Endometrium (tissue), 2 donors: ENCODE measurements around the gene FIZ1.

Source experiments
- FAIRE-seq: peaks from 2 replicates; lab custom pipeline; 2012; peaks lifted over from hg19 to GRCh38; lab: Jason Lieb, UNC
- donor health status: control.
- donor health status: control.

Gene FIZ1, protein sequence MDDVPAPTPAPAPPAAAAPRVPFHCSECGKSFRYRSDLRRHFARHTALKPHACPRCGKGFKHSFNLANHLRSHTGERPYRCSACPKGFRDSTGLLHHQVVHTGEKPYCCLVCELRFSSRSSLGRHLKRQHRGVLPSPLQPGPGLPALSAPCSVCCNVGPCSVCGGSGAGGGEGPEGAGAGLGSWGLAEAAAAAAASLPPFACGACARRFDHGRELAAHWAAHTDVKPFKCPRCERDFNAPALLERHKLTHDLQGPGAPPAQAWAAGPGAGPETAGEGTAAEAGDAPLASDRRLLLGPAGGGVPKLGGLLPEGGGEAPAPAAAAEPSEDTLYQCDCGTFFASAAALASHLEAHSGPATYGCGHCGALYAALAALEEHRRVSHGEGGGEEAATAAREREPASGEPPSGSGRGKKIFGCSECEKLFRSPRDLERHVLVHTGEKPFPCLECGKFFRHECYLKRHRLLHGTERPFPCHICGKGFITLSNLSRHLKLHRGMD

DNA sequence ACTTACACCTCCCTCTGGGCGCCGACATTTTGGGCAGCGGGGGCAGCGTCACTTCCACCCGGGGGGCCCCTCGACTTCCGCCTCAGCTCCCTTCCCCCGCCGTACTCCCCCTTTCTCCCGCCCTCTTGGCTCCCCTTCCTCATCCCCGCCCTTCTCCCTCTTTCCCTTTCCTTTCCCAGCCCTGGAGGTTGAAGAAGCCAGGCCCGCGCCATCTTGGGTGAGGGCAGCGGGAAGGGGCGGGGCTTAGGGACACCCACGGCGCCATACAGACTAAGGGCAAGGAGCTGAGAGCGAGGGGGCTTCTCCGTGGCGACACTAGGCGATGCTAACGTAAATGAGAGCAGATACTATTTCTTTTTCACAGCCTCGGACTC, at the start of gene FIZ1:
FIZ1 (minus strand) TSS at position 50 of the 374 bp plus-strand sequence. CDS start 1,652 bp downstream, outside the sequence.
- peak; percentile 83 for FAIRE-seq

DNA sequence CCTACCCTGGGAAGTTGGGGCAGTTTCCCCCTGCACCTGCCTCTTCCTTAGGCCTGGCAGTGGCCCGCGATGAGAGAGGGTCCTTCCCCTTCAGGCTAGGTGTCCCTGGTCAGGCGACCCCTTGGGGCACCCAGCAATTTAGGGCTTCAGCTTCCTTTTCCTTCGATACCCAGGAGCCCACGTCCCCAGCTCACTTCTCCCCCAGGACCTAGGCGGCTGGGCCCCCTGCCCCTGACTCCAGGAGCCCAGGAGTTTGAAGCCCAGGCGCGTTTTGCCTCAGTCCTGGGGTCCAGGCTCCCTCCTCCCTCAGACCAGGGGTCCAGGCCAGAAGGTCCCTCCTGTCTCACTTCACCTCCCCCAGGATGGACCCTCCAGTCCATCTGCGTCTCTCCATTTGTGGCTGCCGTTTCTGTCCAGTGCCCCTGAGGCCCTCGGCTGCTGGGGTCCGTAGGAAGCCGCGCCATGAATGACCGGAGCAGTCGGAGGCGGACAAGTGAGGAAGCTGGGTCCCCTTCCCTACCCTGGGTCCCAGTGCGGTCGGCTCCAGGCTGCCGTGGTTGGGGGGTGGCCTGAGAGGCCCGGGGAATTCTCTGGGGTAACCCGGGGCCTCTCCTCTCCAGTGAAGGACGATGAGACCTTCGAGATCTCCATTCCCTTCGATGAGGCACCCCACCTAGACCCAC, 49.4 kb upstream of the FIZ1 start:
- FAIRE-seq, result no peak

DNA sequence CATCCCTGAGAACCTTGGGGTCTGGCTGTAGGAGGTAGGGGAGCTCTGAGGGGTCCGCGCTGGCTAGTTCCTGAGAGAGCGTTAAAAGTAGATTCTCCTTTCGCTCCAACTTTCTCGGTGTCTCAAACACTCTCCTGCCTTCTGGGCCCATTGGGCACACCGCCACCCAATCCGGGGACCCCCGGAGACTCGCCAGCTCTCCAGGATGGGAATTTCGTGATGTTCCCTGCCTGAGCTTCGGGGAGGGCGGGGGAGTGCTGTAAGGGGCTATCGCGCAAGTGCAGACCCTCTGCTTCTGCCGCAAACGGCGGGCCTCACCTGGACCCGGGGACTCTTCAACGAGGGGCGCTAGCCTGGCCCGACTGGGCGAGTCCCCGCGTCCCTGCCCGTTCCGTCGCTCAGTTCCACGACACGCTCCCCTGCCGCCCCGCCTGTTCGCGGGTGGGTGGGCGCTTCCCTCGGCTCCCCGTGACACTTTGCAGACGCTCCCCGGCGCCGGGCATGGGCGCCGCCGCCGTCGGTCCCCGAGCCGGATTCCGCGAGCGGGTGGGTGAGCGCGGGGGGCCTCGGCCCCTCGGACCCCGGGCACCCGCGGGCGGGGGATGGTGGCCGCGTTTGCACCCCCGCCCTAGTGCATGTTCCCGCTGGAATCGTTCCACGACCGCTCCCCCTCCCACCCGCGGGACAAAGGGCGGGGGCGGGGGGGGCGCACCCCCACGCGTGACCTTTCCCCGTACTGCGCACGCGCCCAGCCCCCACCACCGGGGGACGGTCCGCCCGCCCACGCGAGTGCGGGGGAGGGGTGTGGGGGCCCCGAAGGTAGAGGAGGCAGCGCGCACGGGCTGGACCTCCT, 48.6 kb upstream of the FIZ1 start, which contains the start of gene CCDC106:
CCDC106 (plus strand) TSS at position 481 of the 853 bp plus-strand sequence. CDS start 835 bp downstream, outside the sequence.
- no peak for FAIRE-seq

DNA sequence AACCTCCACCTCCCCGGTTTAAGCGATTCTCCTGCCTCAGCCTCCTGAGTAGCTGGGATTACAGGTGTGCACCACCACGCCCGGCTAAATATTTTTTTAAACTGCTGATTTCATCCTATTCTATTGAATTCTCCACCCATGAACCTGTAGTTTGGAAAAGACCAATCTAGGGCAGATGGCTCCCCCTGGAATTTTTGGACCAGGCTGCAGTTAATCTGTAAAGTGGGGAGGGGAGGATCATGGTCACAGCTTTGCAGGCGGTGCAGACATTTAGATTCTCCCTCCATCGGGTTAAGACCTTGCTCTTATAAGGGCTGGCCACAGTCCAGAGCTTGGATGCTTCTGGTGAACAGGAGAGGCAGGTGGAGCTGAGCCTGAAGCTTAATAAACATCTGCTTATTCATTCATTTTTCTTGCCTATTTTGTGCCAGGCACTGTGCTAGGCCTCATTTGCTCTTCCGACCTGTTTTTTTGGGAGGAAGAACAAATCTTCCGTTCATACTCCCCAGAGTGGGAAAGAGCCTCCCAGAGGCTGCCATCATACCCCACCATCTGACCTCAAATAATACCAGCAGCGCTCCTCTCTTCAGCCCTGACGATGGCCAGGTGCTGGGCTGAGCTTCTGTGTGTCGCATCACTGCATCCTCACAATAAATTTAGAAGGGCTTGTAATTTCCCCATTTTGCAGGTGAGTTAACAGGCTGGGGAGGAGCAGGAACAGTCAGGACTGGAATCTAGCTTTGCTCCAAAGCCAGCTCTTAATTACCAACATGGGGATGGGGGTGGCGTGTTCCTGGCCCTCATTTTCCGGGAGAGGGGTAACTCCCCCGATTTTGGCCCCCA, 47.8 kb upstream of the FIZ1 start:
- FAIRE-seq, result no peak

DNA sequence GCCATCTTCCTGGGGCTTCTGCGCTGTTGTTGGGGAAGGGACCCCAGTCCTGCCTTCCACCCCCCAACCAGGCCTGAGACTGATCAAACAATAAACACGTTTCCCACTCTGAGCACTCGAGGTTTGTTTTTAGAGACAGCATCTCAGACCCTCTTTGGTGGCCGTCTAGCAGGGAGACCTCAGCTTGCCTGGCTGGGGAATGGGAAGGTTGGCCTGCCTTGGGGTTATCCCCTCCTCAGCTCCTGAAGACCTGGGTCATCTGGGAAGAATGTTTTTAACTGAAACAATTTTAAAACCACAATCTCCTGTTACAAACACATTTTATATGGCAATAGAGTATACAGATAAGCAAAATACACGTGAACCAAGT, 46.2 kb upstream of the FIZ1 start:
- FAIRE-seq, result no peak

DNA sequence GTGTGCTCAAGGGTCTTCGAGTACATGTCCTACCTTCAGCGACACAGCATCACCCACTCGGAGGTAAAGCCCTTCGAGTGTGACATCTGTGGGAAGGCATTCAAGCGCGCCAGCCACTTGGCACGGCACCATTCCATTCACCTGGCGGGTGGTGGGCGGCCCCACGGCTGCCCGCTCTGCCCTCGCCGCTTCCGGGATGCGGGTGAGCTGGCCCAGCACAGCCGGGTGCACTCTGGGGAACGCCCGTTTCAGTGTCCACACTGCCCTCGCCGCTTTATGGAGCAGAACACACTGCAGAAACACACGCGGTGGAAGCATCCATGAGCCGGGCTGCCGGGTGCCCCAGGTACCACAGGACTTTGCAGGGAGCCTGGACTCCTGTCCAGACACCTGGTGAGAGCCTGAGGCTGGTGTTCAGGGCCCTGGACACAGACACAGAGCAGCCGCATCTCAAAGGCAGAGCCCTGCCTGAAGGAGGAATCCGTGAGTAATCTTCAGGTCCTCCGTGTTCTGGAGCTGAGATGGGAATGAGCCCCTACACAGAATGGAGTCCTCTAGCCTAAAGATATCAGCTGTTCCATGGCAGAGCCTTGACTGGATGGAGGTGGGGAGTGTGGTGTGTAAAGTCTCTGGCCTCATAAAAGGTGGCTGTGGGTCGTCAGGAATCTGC, 45.7 kb upstream of the FIZ1 start:
- no peak for FAIRE-seq

DNA sequence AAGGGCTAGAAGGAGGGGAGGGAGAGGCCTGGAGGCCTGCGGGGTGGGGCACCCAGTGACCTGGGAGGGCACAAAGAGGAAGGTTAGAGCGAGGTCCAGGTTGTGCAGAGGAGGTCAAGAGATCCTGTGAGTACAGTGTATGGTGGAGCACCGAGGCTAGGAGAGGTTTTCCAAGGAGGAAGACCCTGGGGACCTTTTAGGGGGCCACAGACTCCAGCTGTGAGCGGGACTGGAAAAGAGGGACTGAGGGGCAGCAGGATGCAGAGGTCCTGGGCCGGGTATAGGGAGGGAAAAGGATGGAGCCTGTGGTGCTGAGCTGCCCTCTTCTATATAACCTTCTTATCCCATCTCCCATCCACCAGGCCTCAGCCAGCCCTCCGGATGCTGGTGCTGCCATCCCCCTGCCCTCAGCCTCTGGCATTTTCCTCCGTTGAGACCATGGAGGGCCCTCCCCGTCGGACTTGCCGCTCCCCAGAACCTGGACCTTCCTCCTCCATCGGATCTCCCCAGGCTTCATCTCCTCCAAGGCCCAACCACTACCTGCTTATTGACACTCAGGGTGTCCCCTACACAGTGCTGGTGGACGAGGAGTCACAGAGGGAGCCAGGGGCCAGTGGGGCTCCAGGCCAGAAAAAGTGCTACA, 45.0 kb upstream of the FIZ1 start:
- FAIRE-seq, result no peak

DNA sequence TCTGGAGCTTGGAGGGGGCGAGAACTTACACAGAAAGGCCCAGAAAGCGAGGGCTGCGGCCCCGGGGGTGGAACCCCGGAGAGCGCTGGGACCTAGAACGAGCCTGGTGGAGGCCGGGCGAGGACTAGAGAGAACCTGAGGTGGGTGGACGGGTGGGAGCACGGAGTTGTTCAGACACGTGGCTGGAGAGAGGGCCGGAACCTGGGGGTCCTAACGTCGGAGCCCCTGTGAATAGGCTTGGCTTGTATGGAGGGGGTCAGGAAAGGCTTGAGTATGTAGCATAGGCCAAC, 44.5 kb upstream of the FIZ1 start:
- FAIRE-seq, result no peak

DNA sequence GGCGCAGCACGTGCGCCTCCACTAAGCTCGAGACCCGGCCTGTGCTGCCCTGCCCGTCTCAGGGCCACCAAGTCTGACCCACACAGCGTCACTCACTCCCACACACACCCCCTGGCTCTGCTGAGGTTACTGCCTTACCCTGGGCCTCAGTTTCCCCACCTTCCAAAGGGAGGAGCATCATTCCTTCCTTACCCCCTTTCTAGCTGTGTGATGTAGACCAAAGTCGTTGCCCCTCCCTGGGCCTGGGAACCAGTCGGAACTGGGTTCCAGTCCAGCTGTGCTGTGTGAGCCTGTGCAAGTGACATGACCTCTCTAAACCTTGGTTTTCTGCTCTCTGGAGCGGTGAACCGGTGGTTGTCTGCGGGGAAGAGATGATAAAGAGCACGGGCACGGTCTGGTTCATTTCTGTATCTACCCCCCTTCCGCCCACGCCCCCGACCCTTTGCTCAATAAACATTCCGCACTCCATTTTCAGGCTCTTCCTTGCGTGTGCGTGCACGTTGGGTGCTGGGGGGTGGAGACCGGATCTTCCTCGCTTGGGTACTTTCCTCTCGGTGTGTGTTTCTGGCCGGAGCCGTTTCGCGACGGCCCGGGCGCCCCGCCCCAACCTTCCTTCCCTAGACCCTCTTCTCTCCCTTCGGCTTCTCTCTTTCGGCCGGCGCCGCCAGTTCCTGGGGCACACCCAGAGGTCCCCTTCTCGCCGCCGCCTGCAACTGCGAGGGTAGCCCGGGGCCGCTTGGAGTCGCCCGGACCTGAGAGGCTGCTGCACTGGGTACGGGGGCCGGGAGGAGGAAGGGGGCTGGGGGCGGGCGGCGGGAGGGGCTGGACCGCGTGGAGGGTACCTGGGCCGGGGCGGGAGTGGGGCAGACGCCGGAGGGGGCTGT, 43.9 kb upstream of the FIZ1 start, which contains the start of gene ZNF581:
ZNF581 (plus strand) TSS at position 647 of the 884 bp plus-strand sequence. CDS start 923 bp downstream, outside the sequence.
- no peak for FAIRE-seq

DNA sequence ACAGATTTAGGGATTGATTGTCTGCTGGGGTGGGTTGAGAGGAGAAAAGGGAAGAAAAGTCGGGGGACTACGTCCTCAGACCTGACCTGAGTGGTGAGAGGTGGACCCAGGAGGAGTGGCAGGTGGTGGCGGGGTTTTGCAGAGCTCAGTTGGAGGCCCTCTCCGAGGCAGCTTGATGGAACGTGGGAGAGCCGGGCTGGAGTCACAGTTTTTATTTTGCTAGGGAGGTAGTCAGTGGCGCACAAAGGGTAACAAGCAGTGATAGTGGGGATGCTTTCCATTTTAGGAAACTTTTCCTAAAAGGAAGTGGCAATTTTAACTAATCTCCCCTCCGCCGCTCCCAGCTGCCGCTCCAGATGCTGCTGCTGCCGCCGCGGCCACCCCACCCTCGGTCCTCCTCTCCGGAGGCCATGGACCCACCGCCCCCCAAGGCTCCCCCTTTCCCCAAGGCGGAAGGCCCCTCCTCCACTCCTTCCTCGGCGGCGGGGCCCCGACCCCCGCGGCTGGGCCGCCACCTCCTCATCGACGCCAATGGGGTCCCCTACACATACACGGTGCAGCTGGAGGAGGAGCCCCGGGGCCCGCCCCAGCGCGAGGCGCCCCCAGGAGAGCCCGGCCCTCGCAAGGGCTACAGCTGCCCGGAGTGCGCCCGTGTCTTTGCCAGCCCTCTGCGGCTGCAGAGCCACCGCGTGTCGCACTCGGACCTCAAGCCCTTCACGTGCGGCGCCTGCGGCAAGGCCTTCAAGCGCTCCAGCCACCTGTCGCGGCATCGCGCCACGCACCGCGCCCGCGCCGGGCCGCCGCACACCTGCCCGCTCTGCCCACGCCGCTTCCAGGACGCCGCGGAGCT, 43.1 kb upstream of the FIZ1 start:
- FAIRE-seq, result no peak

DNA sequence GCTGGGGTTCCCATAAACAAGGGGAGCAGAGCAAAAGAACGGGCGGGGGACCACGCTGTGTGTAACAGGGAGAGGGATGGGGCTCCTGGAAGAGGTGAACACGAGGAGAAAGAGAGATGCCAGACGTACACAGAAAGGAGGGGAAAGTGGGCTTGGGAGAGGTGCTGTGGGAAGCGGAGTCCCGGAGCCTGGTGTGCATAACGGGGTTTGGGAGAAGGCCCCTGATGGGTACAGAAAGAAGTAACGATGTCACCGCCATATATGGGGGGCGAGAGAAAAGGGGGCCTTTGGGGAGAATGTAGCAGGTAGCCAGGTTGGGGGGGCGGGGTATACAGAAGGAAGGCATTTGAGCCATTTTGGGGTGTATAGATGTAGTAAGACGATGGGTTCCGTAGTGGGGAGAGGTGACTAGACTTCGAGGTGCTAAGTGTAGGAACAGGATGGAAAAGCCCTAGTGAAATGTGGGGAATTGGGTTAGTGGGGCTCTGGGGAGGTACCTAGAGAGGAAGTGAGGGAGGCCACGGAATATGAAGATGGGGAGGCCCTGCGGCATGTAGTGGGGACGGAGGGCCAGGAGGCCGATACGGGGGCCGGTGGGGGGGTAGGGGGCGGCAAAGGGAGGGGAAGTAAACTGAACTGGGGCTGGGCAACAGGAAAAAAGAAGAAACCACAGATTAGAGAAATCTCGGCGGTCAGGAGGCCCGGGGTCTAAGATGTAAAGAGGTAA, 42.3 kb upstream of the FIZ1 start:
- FAIRE-seq, result no peak

DNA sequence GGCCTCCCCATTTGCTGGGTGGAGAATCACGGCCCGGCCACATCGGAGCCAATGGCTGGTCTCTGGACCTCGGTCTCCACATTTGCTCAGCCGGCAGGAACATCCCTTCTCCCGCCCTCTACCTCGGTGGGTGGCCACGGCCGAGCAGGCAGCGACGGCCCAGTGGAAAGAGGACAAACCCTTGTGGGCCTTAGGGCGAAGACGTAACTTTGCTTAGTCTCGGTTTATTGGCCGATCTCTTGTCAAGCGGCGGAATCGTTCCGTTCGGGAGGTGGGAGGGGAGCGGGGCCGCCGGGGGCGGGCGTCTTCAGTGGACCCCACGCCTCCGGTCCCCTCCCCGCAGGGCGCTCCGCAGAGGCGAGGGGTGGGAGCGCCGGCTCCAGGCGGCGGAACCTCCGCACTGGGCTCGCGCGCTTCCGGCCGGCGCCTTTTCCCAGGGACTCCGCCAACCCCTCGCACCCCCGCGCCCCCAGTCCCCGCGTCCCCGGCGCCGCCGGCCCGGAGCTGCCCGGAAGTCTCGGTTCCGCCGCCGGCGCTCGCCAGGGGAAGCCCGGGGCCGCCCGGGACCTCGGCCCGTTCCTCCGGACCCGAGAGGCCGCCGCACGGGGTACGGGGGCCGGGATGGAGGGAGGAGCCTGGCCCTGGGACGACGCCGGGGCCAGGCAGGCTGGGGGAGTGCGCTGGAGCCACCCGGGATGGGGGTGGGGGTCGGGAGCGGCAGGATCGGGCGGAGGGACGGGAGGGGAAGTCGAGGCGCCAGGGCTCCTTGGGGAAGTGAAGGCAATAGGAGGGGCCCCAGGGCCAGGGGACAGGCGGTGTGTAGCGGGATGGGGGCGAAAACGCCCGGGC, 41.5 kb upstream of the FIZ1 start, which contains the start of gene ZNF580:
ZNF580 (plus strand) TSS at position 426 of the 849 bp plus-strand sequence. CDS start 1,507 bp downstream, outside the sequence.
- no peak for FAIRE-seq

DNA sequence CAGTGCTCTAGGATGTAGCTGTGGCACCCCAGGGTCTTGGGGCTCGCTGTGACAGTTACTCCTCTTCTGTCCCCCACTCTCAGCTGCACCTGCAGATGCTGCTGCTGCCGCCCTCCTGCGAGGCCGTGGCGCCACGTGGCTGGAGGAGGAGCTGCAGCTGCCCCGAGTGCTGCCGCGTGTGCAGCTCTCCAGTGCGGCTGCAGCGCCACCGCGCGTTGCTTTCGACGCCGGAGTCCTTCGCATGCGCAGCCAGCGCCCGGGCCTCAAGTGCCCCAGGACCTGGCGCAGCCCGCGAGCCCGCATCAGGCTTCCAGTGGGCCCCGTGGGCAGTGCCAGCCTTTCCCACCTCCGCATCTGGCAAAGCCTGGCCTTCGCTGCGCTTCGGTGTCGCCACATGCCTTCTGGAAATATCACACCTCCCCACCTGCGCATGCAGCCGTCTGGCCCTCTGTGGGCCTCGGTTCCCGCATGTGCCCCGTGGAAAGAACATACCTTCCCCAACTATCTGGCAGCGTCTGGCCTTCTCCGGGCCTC, 40.8 kb upstream of the FIZ1 start:
- FAIRE-seq, result no peak

DNA sequence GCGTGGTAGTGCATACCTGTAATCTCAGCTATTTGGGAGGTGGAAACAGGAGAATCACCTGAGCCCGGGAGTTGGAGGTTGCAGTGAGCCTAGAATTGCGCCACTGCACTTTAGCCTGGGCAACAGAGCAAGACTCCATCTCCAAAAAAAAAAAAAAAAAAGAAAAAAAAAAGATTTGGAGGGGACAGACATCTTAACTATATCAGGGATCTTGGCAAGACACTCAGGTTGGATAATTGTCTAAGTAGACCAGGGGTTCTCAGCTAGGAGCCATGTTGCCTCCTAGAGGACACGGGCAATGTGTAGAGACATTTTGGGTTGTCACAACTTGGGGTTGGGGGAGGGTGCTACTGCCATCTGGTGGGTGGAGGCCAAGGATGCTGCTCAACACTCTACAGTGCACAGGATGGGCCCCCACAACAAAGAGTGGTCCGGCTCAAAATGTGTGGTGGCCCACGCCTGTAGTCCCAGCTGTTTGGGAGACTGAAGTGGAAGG, 39.6 kb upstream of the FIZ1 start:
- FAIRE-seq, result no peak

DNA sequence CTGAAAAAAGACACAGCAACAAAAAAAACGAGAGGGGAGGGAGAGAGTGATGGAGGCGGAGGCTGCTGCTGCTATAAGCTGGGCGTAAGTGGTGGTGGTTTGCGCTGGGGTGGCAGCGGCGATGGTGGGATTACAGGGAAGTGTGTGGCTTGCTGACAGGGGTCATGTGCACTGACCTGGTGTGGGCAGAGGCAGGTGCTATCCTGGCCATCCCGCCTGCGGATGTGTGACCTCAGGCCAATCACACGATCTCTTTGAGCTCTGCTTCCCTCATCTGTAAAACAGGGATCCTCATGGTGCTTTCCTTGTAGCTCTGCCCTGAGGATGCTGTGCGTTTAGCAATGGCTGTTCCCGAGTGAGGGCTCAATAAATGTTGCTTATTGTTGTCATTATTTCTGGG, 38.2 kb upstream of the FIZ1 start:
- no peak for FAIRE-seq

DNA sequence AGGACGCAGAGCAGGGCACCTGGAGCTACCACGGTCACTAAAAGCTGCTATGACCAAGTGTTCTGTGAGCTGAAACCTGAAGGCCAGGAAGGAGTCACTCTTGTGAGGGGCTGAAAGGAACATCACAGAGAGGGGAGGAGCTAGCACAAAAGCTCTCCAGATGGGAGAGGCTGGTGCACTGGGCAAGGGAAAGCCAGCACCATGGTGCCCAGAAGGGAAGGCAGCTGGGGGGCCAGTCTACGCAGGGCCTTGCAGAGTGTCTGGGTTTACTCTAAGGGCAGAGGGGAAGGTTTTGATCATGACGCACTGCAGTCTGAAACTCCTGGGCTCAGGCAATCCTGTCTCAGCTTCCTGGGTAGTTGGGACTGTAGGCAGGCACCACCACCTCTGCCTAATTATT, 37.4 kb upstream of the FIZ1 start:
- FAIRE-seq, result no peak
